GM12872 (cell line): Measurements from ENCODE around the gene TMX4.

ENCODE experiments used
- TF ChIP-seq, protein P1 (sequence below): IDR thresholded peaks from 3 replicates; pipeline ENCODE4 v1.5.1; 2011; ENCODE audit warnings: low read depth, mild to moderate bottlenecking, low read length, moderate library complexity; ENCODE audit not compliant: insufficient read depth

Gene TMX4, protein sequence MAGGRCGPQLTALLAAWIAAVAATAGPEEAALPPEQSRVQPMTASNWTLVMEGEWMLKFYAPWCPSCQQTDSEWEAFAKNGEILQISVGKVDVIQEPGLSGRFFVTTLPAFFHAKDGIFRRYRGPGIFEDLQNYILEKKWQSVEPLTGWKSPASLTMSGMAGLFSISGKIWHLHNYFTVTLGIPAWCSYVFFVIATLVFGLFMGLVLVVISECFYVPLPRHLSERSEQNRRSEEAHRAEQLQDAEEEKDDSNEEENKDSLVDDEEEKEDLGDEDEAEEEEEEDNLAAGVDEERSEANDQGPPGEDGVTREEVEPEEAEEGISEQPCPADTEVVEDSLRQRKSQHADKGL

DNA sequence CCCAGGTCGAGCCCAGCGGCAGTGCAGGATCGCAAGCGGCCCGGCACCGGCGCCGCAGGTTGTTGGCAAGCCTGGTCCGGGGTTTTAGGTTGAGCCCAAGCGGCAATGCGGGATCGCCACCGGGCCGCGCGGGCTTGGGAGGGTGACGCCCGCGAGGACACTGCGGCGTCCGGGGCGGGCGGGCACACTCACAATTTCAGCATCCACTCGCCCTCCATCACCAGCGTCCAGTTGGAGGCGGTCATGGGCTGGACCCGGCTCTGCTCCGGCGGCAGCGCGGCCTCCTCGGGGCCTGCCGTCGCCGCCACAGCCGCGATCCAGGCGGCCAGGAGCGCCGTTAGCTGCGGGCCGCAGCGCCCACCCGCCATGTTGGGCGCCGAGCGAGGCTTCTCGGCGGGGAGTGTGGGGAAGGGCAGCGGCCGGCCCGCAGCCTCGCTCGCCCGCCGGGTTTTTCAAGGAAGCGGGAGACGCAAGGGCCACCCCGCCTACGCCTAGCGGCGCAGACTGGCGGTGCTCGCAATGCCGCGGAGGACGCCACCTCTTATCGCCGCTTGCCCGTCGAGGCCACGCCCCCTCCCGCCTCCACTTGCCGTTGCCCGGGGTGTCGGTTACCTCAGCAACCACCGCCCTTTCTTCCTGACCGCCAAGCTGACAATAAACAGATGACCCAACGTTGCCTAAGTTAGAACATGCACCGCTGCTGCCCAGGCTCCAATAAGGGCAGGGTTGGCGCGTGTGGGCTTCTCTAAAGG is at the start of gene TMX4:
TMX4 (minus strand) TSS at position 516 of the 752 bp plus-strand sequence; CDS start at position 368, 148 bp downstream.
- TF ChIP-seq, protein P1, sequence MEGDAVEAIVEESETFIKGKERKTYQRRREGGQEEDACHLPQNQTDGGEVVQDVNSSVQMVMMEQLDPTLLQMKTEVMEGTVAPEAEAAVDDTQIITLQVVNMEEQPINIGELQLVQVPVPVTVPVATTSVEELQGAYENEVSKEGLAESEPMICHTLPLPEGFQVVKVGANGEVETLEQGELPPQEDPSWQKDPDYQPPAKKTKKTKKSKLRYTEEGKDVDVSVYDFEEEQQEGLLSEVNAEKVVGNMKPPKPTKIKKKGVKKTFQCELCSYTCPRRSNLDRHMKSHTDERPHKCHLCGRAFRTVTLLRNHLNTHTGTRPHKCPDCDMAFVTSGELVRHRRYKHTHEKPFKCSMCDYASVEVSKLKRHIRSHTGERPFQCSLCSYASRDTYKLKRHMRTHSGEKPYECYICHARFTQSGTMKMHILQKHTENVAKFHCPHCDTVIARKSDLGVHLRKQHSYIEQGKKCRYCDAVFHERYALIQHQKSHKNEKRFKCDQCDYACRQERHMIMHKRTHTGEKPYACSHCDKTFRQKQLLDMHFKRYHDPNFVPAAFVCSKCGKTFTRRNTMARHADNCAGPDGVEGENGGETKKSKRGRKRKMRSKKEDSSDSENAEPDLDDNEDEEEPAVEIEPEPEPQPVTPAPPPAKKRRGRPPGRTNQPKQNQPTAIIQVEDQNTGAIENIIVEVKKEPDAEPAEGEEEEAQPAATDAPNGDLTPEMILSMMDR = peak; percentile 55; the same call in 2 of the 3 replicates

DNA sequence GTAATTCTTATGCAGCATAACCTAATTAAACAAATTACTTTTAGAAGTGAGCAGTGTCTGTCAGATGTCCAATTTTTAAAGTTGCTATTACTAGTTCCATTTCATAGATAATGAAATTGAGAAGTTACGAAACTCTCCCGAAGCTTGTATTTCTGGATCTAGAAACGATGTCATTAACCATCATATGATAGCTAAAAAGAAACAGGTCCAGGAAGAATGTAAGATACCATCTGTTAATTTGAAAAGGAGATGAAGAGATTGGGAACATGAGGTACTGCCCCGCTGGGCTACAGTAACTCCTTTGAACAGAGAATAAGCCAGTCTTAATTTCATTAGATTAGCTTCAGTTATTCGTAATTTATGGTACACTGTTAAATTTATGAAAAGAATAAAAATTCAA is 47.5 kb upstream of the TMX4 start:
- TF ChIP-seq, protein P1 = no peak

DNA sequence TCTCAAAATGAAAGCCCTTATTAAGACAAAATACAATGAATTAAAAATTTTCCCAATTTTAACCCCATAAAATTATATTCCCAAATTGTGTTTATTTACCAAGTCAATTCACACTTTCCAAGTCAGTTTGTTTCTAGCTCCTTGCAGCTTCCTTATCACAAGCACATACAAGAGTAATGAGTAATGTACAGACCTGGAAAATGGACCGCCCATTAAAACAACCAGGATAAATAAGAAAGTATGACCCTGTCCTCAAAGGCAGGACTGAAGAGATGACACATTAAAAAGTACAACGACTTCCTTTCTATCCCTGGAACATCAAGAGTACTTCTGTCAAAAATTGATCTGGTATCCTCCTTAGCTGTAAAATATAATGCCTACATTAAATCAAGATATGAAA is 47.1 kb upstream of the TMX4 start:
- TF ChIP-seq, protein P1 = no peak

DNA sequence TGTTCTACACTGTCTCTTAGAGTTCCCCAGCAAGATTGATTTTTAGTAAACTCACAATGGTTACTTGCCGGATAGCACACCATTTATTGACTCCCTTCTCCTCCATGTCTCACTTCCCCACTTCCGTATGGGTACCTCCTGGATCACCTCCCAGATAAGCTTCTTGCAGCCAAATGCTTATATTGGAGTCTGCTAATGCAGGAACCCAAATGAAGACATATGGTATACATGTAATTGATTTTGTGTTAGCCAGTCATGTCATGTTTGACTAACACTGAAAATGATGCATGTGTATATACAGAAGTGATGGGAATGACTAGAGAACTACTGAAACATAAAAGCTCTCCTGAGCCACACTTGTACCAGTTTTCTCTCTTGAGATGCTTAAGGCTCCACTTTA is 46.1 kb upstream of the TMX4 start:
- TF ChIP-seq, protein P1 = no peak

DNA sequence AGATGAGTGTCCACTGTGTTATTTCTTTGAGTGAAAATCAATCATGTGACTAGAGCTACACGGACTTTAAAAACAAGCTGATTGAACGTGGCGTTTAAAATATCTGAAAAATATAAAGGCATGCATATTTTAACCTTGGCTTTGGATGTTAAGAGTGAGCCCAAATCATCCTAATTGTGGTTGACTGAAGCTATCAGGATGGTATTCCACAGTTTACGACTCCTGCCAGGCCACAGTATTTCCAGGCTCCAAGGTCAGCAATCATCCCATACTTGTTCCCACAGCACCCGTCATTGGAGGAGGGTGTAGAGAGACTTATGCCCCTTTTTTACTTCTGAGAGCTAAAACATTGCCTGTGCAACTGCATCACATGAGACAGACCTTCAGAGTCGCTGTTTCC is 43.2 kb upstream of the TMX4 start:
- TF ChIP-seq, protein P1 = no peak

DNA sequence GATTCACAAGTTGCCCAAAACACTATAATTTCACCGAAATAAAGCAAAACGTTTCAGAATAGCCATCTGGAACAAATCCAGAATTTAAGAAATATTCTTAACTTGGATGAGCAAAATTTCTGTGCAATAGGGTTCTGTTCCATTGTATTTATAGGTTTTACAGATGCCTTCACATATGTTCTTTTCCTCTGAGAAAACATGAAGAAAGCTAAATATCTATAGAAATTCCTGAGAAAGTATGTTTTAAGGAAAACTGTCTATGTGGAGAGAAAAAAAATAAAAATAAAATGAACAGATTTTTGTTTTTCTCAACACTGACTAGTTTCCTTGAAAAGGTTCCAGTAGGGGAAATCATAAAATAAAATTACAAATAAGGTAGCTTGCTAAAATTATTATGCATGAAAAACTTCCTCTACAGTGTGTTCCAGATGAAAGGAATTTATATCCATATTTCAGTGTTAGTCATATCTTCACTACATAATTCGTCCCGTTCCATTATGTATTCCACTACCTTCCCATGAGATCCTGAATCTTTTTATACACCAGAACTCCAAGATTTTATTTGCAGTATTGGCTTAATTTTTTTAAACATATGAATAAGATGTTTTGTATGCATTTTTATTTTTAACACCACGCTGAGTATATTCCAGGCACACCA is 42.4 kb upstream of the TMX4 start:
- TF ChIP-seq, protein P1 = no peak

DNA sequence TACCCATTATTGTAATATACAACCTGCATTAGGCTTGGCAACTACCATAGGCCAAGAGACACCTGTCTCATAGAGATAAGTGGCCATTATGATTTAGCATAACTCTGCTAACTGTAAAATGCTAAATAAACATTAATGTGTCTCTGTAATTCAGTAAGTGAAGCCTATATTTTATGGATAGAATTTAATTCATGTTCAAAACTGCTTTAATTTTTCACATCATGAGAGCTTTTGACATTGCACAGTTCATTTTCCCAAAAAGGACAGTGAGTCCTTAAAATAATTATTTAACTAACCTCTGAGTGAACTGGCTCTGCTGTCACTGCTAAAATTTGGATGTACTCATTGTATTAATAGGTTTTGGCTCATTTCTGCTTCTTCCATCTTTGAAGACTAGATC is 41.4 kb upstream of the TMX4 start:
- TF ChIP-seq, protein P1 = no peak
